ENCODE data around the gene ITK.

The ITK gene

GRCh38 chr5:157294407-157295091 is 113.9 kb downstream of the ITK start:
- H3K18ac ChIP-seq (ENCODE audit: low read length): no peak overlapping the region
- H2BK12ac ChIP-seq (ENCODE audit: low read length): no peak overlapping the region
- H3K4me2 ChIP-seq (ENCODE audit: insufficient read depth, low read length, poor library complexity, severe bottlenecking): no peak overlapping the region
- no peaks in the 10 kb centered on the region for H3K27me3 ChIP-seq (ENCODE audit: control insufficient read depth in 3 of 3, insufficient read depth in 3 of 3, low read depth in 1 of 3, low read length in 3 of 3)
- H2BK120ac ChIP-seq (ENCODE audit: low read depth, low read length): no peak overlapping the region
- no peak overlapping the region for H2BK15ac ChIP-seq (ENCODE audit: low read length)
- no peak overlapping the region for H2BK5ac ChIP-seq (ENCODE audit: low read length)
- no peak overlapping the region for H3K4ac ChIP-seq (ENCODE audit: low read length)
- H3K4me1 ChIP-seq (ENCODE audit: control insufficient read depth in 2 of 2, insufficient read depth in 1 of 2, low read depth in 1 of 2, low read length in 2 of 2): peaks cover 0 to 2% of the 10 kb centered on the region in 2 donors
- WGBS, 2 donors (ENCODE audit: extremely low coverage in 2 of 2, insufficient read length in 2 of 2, insufficient replicate concordance in 1 of 2): no CpG with 5 or more reads among the region's 7 CpGs
- no peak overlapping the region for H4K91ac ChIP-seq (ENCODE audit: low read depth, low read length, poor library complexity)
- H3K27ac ChIP-seq (replicated peaks; ENCODE audit: low read length): no peak overlapping the region
- no peak overlapping the region for H3K23ac ChIP-seq (ENCODE audit: low read depth, low read length, poor library complexity)
- no peak overlapping the region for H2AFZ ChIP-seq (ENCODE audit: low read length)
- no peak overlapping the region for H3K14ac ChIP-seq (ENCODE audit: low read length)
- no peaks in the 10 kb centered on the region for H3K9me3 ChIP-seq (replicated peaks in 1 of 2; ENCODE audit: control insufficient read depth in 2 of 2, insufficient read depth in 1 of 2, low read depth in 1 of 2, low read length in 2 of 2)
- no peak overlapping the region for H2AK5ac ChIP-seq (ENCODE audit: low read depth, low read length)
- no peak overlapping the region for H3K4me3 ChIP-seq (ENCODE audit: low read length in 2 of 2)
- no peak overlapping the region for H3K9ac ChIP-seq (ENCODE audit: low read depth, low read length, poor library complexity)
- H4K8ac ChIP-seq (ENCODE audit: low read depth, low read length): no peak overlapping the region
- DNase-seq (ENCODE audit: low spot score): no peak
- H3K36me3 ChIP-seq (replicated peaks in 1 of 2; ENCODE audit: control insufficient read depth in 2 of 2, insufficient read depth in 2 of 2, low read length in 2 of 2): peaks cover 10 to 96% of the 10 kb centered on the region in 2 donors
- H3K79me1 ChIP-seq (ENCODE audit: low read depth, low read length): no peaks in the 10 kb centered on the region

DNA sequence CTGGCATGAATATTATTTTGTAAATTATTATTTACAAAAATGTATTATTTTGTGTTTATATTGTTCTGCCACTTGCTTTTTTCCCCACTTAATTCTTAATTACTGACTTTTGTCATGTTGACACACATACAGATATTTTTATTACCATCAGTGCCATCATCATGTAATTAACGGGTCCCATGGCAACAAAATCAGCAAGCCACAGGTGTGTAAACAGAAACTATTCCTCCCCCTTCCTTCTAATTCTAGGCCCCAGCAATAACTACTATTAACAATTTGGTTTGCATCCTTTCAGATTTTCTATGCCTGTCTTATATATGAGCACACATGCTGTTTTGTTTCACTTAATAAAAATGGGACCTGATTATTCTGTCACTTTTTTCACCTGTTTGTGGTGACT is 114.6 kb downstream of the ITK start:
- Histone ChIP-seq H2BK12ac (ENCODE audit: low read length) (no peak overlapping the region), H3K9me3 (replicated peaks in 1 of 2; ENCODE audit: control insufficient read depth in 2 of 2, insufficient read depth in 1 of 2, low read depth in 1 of 2, low read length in 2 of 2) (no peaks in the 10 kb centered on the region), H4K8ac (ENCODE audit: low read depth, low read length) (no peak overlapping the region), H3K36me3 (replicated peaks in 1 of 2; ENCODE audit: control insufficient read depth in 2 of 2, insufficient read depth in 2 of 2, low read length in 2 of 2) (peaks cover 8 to 96% of the 10 kb centered on the region in 2 donors), H3K27me3 (ENCODE audit: control insufficient read depth in 3 of 3, insufficient read depth in 3 of 3, low read depth in 1 of 3, low read length in 3 of 3) (no peaks in the 10 kb centered on the region), H2BK120ac (ENCODE audit: low read depth, low read length) (no peak overlapping the region), H3K14ac (ENCODE audit: low read length) (no peak overlapping the region), H2AFZ (ENCODE audit: low read length) (no peak overlapping the region), H3K27ac (replicated peaks; ENCODE audit: low read length) (no peak overlapping the region), H3K4me2 (ENCODE audit: insufficient read depth, low read length, poor library complexity, severe bottlenecking) (no peak overlapping the region), H3K4ac (ENCODE audit: low read length) (no peak overlapping the region), H2BK5ac (ENCODE audit: low read length) (no peak overlapping the region), H2AK5ac (ENCODE audit: low read depth, low read length) (no peak overlapping the region), H3K4me3 (ENCODE audit: low read length in 2 of 2) (no peak overlapping the region), H3K4me1 (ENCODE audit: control insufficient read depth in 2 of 2, insufficient read depth in 1 of 2, low read depth in 1 of 2, low read length in 2 of 2) (no peaks in the 10 kb centered on the region), H3K18ac (ENCODE audit: low read length) (no peak overlapping the region), H2BK15ac (ENCODE audit: low read length) (no peak overlapping the region), H3K23ac (ENCODE audit: low read depth, low read length, poor library complexity) (no peak overlapping the region), H4K91ac (ENCODE audit: low read depth, low read length, poor library complexity) (no peak overlapping the region), H3K79me1 (ENCODE audit: low read depth, low read length) (no peaks in the 10 kb centered on the region), H3K9ac (ENCODE audit: low read depth, low read length, poor library complexity) (no peak overlapping the region)
- no CpG with 5 or more reads among the region's 1 CpG for WGBS, 2 donors (ENCODE audit: extremely low coverage in 2 of 2, insufficient read length in 2 of 2, insufficient replicate concordance in 1 of 2)
- DNase-seq (ENCODE audit: low spot score): no peak

DNA sequence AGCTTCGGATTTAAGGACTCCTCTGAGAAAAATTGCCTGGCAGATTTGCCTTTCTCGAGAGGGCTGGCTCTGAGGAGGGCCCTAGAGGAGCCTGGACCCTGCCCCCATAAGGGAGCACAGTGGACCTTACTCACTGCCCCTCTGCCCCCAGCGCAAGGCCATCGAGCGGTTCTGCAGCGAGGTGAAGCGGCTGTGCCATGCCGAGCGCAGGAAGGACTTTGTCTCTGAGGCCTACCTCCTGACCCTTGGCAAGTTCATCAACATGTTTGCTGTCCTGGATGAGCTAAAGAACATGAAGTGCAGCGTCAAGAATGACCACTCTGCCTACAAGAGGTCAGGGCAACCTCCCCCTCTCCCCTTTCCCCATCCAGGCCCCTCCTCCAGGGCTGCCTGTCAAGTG is 119.9 kb downstream of the ITK start:
- Histone ChIP-seq H3K79me1 (ENCODE audit: low read depth, low read length) (no peaks in the 10 kb centered on the region), H2AK5ac (ENCODE audit: low read depth, low read length) (no peak overlapping the region), H3K9me3 (replicated peaks in 1 of 2; ENCODE audit: control insufficient read depth in 2 of 2, insufficient read depth in 1 of 2, low read depth in 1 of 2, low read length in 2 of 2) (no peaks in the 10 kb centered on the region), H4K8ac (ENCODE audit: low read depth, low read length) (no peak overlapping the region), H3K4me3 (ENCODE audit: low read length in 2 of 2) (no peak overlapping the region), H3K4ac (ENCODE audit: low read length) (no peak overlapping the region), H2BK15ac (ENCODE audit: low read length) (no peak overlapping the region), H4K91ac (ENCODE audit: low read depth, low read length, poor library complexity) (no peak overlapping the region), H3K9ac (ENCODE audit: low read depth, low read length, poor library complexity) (peak overlapping the region; percentile 1), H3K23ac (ENCODE audit: low read depth, low read length, poor library complexity) (no peak overlapping the region), H2BK5ac (ENCODE audit: low read length) (no peak overlapping the region), H3K4me1 (ENCODE audit: control insufficient read depth in 2 of 2, insufficient read depth in 1 of 2, low read depth in 1 of 2, low read length in 2 of 2) (no peaks in the 10 kb centered on the region), H2AFZ (ENCODE audit: low read length) (no peak overlapping the region), H3K36me3 (replicated peaks in 1 of 2; ENCODE audit: control insufficient read depth in 2 of 2, insufficient read depth in 2 of 2, low read length in 2 of 2) (peaks cover 21 to 97% of the 10 kb centered on the region in 2 donors), H3K14ac (ENCODE audit: low read length) (no peak overlapping the region), H2BK12ac (ENCODE audit: low read length) (no peak overlapping the region), H3K18ac (ENCODE audit: low read length) (no peak overlapping the region), H3K27me3 (ENCODE audit: control insufficient read depth in 3 of 3, insufficient read depth in 3 of 3, low read depth in 1 of 3, low read length in 3 of 3) (no peaks in the 10 kb centered on the region), H3K27ac (replicated peaks; ENCODE audit: low read length) (no peak overlapping the region), H3K4me2 (ENCODE audit: insufficient read depth, low read length, poor library complexity, severe bottlenecking) (no peak overlapping the region), H2BK120ac (ENCODE audit: low read depth, low read length) (no peak overlapping the region)
- WGBS, 2 donors (ENCODE audit: extremely low coverage in 2 of 2, insufficient read length in 2 of 2, insufficient replicate concordance in 1 of 2): no CpG with 5 or more reads among the region's 10 CpGs
- DNase-seq (ENCODE audit: low spot score): no peak

- Histone ChIP-seq H2BK15ac (ENCODE audit: low read length) (no peak overlapping the region), H3K4me2 (ENCODE audit: insufficient read depth, low read length, poor library complexity, severe bottlenecking) (no peak overlapping the region)
Observed at GRCh38 chr5:157301066-157301465, 120.4 kb downstream of the ITK start.

More at GRCh38 chr5:157301066-157301465, 120.4 kb downstream of the ITK start:
- Histone ChIP-seq H3K4me1 (ENCODE audit: control insufficient read depth in 2 of 2, insufficient read depth in 1 of 2, low read depth in 1 of 2, low read length in 2 of 2) (no peaks in the 10 kb centered on the region), H3K9ac (ENCODE audit: low read depth, low read length, poor library complexity) (no peak overlapping the region), H4K8ac (ENCODE audit: low read depth, low read length) (no peak overlapping the region), H3K14ac (ENCODE audit: low read length) (no peak overlapping the region), H3K9me3 (replicated peaks in 1 of 2; ENCODE audit: control insufficient read depth in 2 of 2, insufficient read depth in 1 of 2, low read depth in 1 of 2, low read length in 2 of 2) (no peaks in the 10 kb centered on the region), H2BK120ac (ENCODE audit: low read depth, low read length) (no peak overlapping the region), H3K36me3 (replicated peaks in 1 of 2; ENCODE audit: control insufficient read depth in 2 of 2, insufficient read depth in 2 of 2, low read length in 2 of 2) (peaks cover 21 to 97% of the 10 kb centered on the region in 2 donors), H2AFZ (ENCODE audit: low read length) (no peak overlapping the region), H2BK12ac (ENCODE audit: low read length) (no peak overlapping the region), H3K4ac (ENCODE audit: low read length) (no peak overlapping the region), H3K18ac (ENCODE audit: low read length) (no peak overlapping the region), H3K79me1 (ENCODE audit: low read depth, low read length) (no peaks in the 10 kb centered on the region), H3K27ac (replicated peaks; ENCODE audit: low read length) (no peak overlapping the region), H4K91ac (ENCODE audit: low read depth, low read length, poor library complexity) (no peak overlapping the region), H3K23ac (ENCODE audit: low read depth, low read length, poor library complexity) (no peak overlapping the region), H2AK5ac (ENCODE audit: low read depth, low read length) (no peak overlapping the region), H2BK5ac (ENCODE audit: low read length) (no peak overlapping the region), H3K27me3 (ENCODE audit: control insufficient read depth in 3 of 3, insufficient read depth in 3 of 3, low read depth in 1 of 3, low read length in 3 of 3) (no peaks in the 10 kb centered on the region), H3K4me3 (ENCODE audit: low read length in 2 of 2) (no peak overlapping the region)
- DNase-seq (ENCODE audit: low spot score): no peak
